CD4-positive, CD25-positive, alpha-beta regulatory T cell (primary cell): Measurements from ENCODE around the gene SLC38A3. TPM values are rescaled to one million over a fixed set of nuclear protein-coding genes. Genes with fewer than 3 reads are reported as not detected.
"Not testable (repeated sequence)": the region's sequence is repeated elsewhere in the genome, so short reads cannot be mapped to it uniquely, and the experiment has no call there.

Experiments
- ATAC-seq, 2 donors: fragments of 150-1000 bp; cut with Tn5 transposase; one replicate each; pipeline ENCODE4 v1.10.0; 2021; ENCODE audit warnings: low read depth in 2 of 2, moderate number of reproducible peaks in 2 of 2, moderate library complexity in 1 of 2
- DNase-seq, 3 donors: peaks; one replicate each; pipeline versions ENCODE4 v3.0.0 to v3.0.0-alpha.2; 2012 to 2022; ENCODE audit warnings: mixed read lengths in 1 of 3
- H3K27ac ChIP-seq: one replicate; pipeline ENCODE4 v1.7.0; 2013; ENCODE audit warnings: mild to moderate bottlenecking, low read length; ENCODE audit not compliant: insufficient read depth, poor library complexity, severe bottlenecking
- H3K27me3 ChIP-seq: one replicate; pipeline ENCODE4 v1.7.0; 2013; ENCODE audit warnings: low read length; ENCODE audit not compliant: control insufficient read depth, insufficient read depth
- H3K36me3 ChIP-seq: one replicate; pipeline ENCODE4 v1.7.0; 2013; ENCODE audit warnings: mild to moderate bottlenecking, low read length, moderate library complexity; ENCODE audit not compliant: control insufficient read depth, insufficient read depth
- H3K4me1 ChIP-seq: 2 replicates; pipeline ENCODE4 v1.7.0; 2013; ENCODE audit warnings: mild to moderate bottlenecking, low read length; ENCODE audit not compliant: insufficient read depth, control insufficient read depth, poor library complexity, severe bottlenecking
- H3K4me3 ChIP-seq: one replicate; pipeline ENCODE4 v1.7.0; 2013; ENCODE audit warnings: low read depth, mild to moderate bottlenecking, low read length, moderate library complexity
- H3K9me3 ChIP-seq, 2 experiments: 1 replicate in 1 of 2; 2 replicates in 1 of 2; pipeline ENCODE4 v1.7.0; 2013; ENCODE audit warnings: low read length in 2 of 2, mild to moderate bottlenecking in 1 of 2, moderate library complexity in 1 of 2; ENCODE audit not compliant: control insufficient read depth in 2 of 2
- H3K27ac Mint-ChIP-seq, 3 donors: one replicate each; pipeline ENCODE4 v1.8.0; 2020 to 2022; ENCODE audit warnings: mild to moderate bottlenecking in 3 of 3, mixed read lengths in 3 of 3, moderate library complexity in 2 of 3
- H3K27me3 Mint-ChIP-seq: one replicate; pipeline ENCODE4 v1.8.0; 2022; ENCODE audit warnings: mild to moderate bottlenecking, mixed read lengths
- H3K36me3 Mint-ChIP-seq: one replicate; pipeline ENCODE4 v1.8.0; 2020; ENCODE audit warnings: mixed read lengths
- H3K4me1 Mint-ChIP-seq, 4 donors: one replicate each; pipeline ENCODE4 v1.8.0; 2020 to 2022; ENCODE audit warnings: mixed read lengths in 4 of 4, mild to moderate bottlenecking in 1 of 4
- H3K4me3 Mint-ChIP-seq, 4 donors: one replicate each; pipeline ENCODE4 v1.8.0; 2020 to 2022; ENCODE audit warnings: mild to moderate bottlenecking in 4 of 4, mixed read lengths in 4 of 4, moderate library complexity in 3 of 4
- H3K9me3 Mint-ChIP-seq, 7 donors: one replicate each; pipeline ENCODE4 v1.8.0; 2020 to 2022; ENCODE audit warnings: mixed read lengths in 7 of 7, mild to moderate bottlenecking in 3 of 7, moderate library complexity in 2 of 7
- polyA plus RNA-seq, 4 donors: library from polyadenylated mRNA; unstranded; fragments of 300-500 nt; fragmentation: Illumina TruSeq; gene quantifications; one replicate each; pipeline ENCODE4 v1.2.3, GENCODE V29; 2021
- total RNA-seq: library from RNA; stranded (reverse); gene quantifications from one replicate; pipeline ENCODE4 v1.2.3, GENCODE V29; 2022

Gene SLC38A3
- total and polyA plus RNA-seq, 5 donors from 2014 or later = not detected

- H3K27me3 Mint-ChIP-seq = peaks cover 18% of the 10 kb centered on the region
- not testable (repeated sequence) for H3K9me3 ChIP-seq, H3K4me1 Mint-ChIP-seq, H3K4me1 ChIP-seq, H3K27ac ChIP-seq, H3K27me3 ChIP-seq, H3K9me3 Mint-ChIP-seq, ATAC-seq, H3K27ac Mint-ChIP-seq, DNase-seq, H3K4me3 ChIP-seq, H3K36me3 ChIP-seq, H3K4me3 Mint-ChIP-seq, H3K36me3 Mint-ChIP-seq
Measured at GRCh38 chr3:50211368-50211717, 6.3 kb downstream of the SLC38A3 start.

GRCh38 chr3:50211930-50212329, 6.9 kb downstream of the SLC38A3 start:
- H3K4me3 ChIP-seq = no peak overlapping the region
- Mint-ChIP-seq H3K4me1 (no peaks in the 10 kb centered on the region), H3K27ac (no peak overlapping the region), H3K27me3 (peaks cover 12% of the 10 kb centered on the region), H3K9me3 (peaks cover 0 to 2% (median 0%) of the 10 kb centered on the region in 7 donors), H3K36me3 (no peaks in the 10 kb centered on the region), H3K4me3 (no peak overlapping the region)
- no peaks in the 10 kb centered on the region for H3K4me1 ChIP-seq
- ATAC-seq = no peak
- DNase-seq = no peak
- peaks cover under 1% of the 10 kb centered on the region for H3K27me3 ChIP-seq
- H3K36me3 ChIP-seq = no peaks in the 10 kb centered on the region
- H3K27ac ChIP-seq = no peak overlapping the region
- H3K9me3 ChIP-seq = no peaks in the 10 kb centered on the region

- Mint-ChIP-seq H3K4me1 (no peaks in the 10 kb centered on the region), H3K4me3 (no peak overlapping the region), H3K9me3 (peaks cover 0 to 2% (median 0%) of the 10 kb centered on the region in 7 donors), H3K27ac (no peak overlapping the region), H3K36me3 (no peaks in the 10 kb centered on the region), H3K27me3 (peaks cover 9% of the 10 kb centered on the region)
- ATAC-seq = no peak
- no peak overlapping the region for H3K4me3 ChIP-seq
- no peak overlapping the region for H3K27ac ChIP-seq
- H3K36me3 ChIP-seq = no peaks in the 10 kb centered on the region
- H3K9me3 ChIP-seq = no peaks in the 10 kb centered on the region
- no peaks in the 10 kb centered on the region for H3K4me1 ChIP-seq
- DNase-seq = no peak
- H3K27me3 ChIP-seq = no peaks in the 10 kb centered on the region
Measured at GRCh38 chr3:50212502-50212901, 7.4 kb downstream of the SLC38A3 start.

GRCh38 chr3:50212971-50213370, 7.9 kb downstream of the SLC38A3 start:
- no peak for DNase-seq
- H3K27ac Mint-ChIP-seq = no peak overlapping the region
- H3K36me3 Mint-ChIP-seq = no peaks in the 10 kb centered on the region

GRCh38 chr3:50213373-50213772, 8.3 kb downstream of the SLC38A3 start:
- Mint-ChIP-seq H3K4me1 (no peaks in the 10 kb centered on the region), H3K4me3 (no peak overlapping the region), H3K36me3 (no peaks in the 10 kb centered on the region), H3K27me3 (peaks cover 4% of the 10 kb centered on the region), H3K27ac (no peak overlapping the region), H3K9me3 (peaks cover 0 to 2% (median 0%) of the 10 kb centered on the region in 7 donors)
- no peak overlapping the region for H3K4me3 ChIP-seq
- no peak overlapping the region for H3K27ac ChIP-seq
- DNase-seq = no peak
- H3K9me3 ChIP-seq = no peaks in the 10 kb centered on the region
- H3K4me1 ChIP-seq = no peaks in the 10 kb centered on the region
- no peaks in the 10 kb centered on the region for H3K27me3 ChIP-seq
- no peak for ATAC-seq
- no peaks in the 10 kb centered on the region for H3K36me3 ChIP-seq

More at GRCh38 chr3:50212971-50213370, 7.9 kb downstream of the SLC38A3 start:
- H3K4me3 ChIP-seq = no peak overlapping the region
- H3K4me1 ChIP-seq = no peaks in the 10 kb centered on the region
- no peak overlapping the region for H3K27ac ChIP-seq
- no peaks in the 10 kb centered on the region for H3K27me3 ChIP-seq
- H3K9me3 Mint-ChIP-seq = peaks cover 0 to 2% (median 0%) of the 10 kb centered on the region in 7 donors
- peaks cover 4% of the 10 kb centered on the region for H3K27me3 Mint-ChIP-seq
- no peak overlapping the region for H3K4me3 Mint-ChIP-seq
- no peaks in the 10 kb centered on the region for H3K9me3 ChIP-seq
- no peaks in the 10 kb centered on the region for H3K36me3 ChIP-seq
- ATAC-seq = no peak
- H3K4me1 Mint-ChIP-seq = no peaks in the 10 kb centered on the region

GRCh38 chr3:50214824-50215223, 9.8 kb downstream of the SLC38A3 start:
- Histone ChIP-seq H3K36me3 (no peaks in the 10 kb centered on the region), H3K4me3 (no peak overlapping the region), H3K4me1 (no peaks in the 10 kb centered on the region), H3K27me3 (no peaks in the 10 kb centered on the region), H3K27ac (no peak overlapping the region), H3K9me3 (no peaks in the 10 kb centered on the region)
- Mint-ChIP-seq H3K4me3 (no peak overlapping the region), H3K9me3 (no peaks in the 10 kb centered on the region), H3K4me1 (no peaks in the 10 kb centered on the region), H3K27ac (no peak overlapping the region), H3K36me3 (no peaks in the 10 kb centered on the region), H3K27me3 (peaks cover 7% of the 10 kb centered on the region)
- DNase-seq (no peak), ATAC-seq (no peak)

GRCh38 chr3:50215529-50215928, 10.5 kb downstream of the SLC38A3 start:
- no peak overlapping the region for H3K27ac Mint-ChIP-seq
- Histone ChIP-seq H3K4me3 (no peak overlapping the region), H3K27ac (no peak overlapping the region), H3K36me3 (no peaks in the 10 kb centered on the region), H3K9me3 (no peaks in the 10 kb centered on the region), H3K27me3 (no peaks in the 10 kb centered on the region), H3K4me1 (no peaks in the 10 kb centered on the region)
- ATAC-seq = no peak
- H3K4me1 Mint-ChIP-seq = no peaks in the 10 kb centered on the region
- DNase-seq = no peak
- H3K9me3 Mint-ChIP-seq = no peaks in the 10 kb centered on the region
- H3K27me3 Mint-ChIP-seq = peaks cover 9% of the 10 kb centered on the region
- no peak overlapping the region for H3K4me3 Mint-ChIP-seq
- no peaks in the 10 kb centered on the region for H3K36me3 Mint-ChIP-seq

GRCh38 chr3:50217681-50218080, 12.6 kb downstream of the SLC38A3 start:
- Histone ChIP-seq H3K27me3 (no peaks in the 10 kb centered on the region), H3K27ac (no peak overlapping the region), H3K4me3 (no peak overlapping the region), H3K9me3 (no peaks in the 10 kb centered on the region), H3K36me3 (no peaks in the 10 kb centered on the region), H3K4me1 (peaks cover 6% of the 10 kb centered on the region)
- Mint-ChIP-seq H3K27ac (no peak overlapping the region), H3K36me3 (no peaks in the 10 kb centered on the region), H3K4me3 (no peak overlapping the region), H3K4me1 (no peaks in the 10 kb centered on the region), H3K27me3 (peaks cover 9% of the 10 kb centered on the region), H3K9me3 (no peaks in the 10 kb centered on the region)
- DNase-seq (no peak), ATAC-seq (no peak)
